GM19397 (cell line): ENCODE measurements around the gene PYGO2.
"Not testable (repeated sequence)": the region's sequence is repeated elsewhere in the genome, so short reads cannot be mapped to it uniquely, and the experiment has no call there.

ENCODE experiments used
- ATAC-seq: cut with Tn5 transposase; IDR thresholded peaks from one replicate; pipeline ENCODE4 v1.9.1; 2021; ENCODE audit warnings: mild to moderate bottlenecking, moderate library complexity; ENCODE audit not compliant: unreplicated experiment

The PYGO2 gene

GRCh38 chr1:154911691-154912550, 49.7 kb downstream of the PYGO2 start:
- ATAC-seq = no peak

- no peak for ATAC-seq
Observed at GRCh38 chr1:154910851-154911250, 50.7 kb downstream of the PYGO2 start.

DNA sequence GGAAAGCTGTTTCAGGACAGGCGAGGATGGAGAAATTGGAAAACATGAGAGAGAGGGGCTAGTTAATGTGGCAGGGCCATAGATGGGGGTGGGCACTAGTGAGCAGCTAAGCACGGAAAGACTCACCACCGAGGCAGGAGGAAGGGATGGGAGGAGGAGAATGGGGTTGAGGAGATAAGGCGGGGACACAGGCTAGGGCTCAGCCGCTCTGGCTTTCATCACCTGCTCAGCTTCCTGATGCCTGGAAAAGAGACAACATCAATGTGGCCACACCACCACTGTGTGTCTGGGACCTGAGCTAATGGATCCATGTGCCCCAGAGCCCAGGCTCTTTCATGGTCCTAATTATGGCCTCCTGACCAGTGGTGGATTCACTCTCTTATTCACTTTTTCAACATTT, 52.6 kb downstream of the PYGO2 start:
- ATAC-seq = no peak

DNA sequence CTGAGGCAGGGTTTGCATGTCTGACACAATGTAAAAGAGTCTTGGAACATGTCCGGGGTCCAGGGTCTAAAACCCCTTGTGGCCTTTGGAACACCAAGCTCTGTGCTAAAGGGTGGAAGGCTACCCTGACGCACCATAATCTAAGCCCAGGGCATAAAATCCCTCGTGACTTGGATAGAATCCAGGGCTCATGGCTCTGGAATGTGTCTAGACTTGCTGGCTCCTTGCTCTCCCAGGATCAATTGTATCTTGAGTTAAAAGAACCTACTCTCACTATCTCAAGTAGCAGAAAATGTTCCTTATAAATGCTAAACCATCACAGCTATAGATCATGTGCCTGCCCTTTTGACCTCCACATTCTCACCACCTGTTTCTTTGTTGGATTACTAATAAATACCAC, 53.5 kb downstream of the PYGO2 start:
- not testable (repeated sequence) for ATAC-seq
